Epidermal melanocyte (primary cell): ENCODE data around the gene CDK5.

ENCODE experiments used
- DNase-seq: peaks from one replicate; pipeline ENCODE4 v3.0.0; 2011; ENCODE audit warnings: low spot score; ENCODE audit not compliant: insufficient read length

Gene CDK5

GRCh38 chr7:151087245-151088018 lies 29.7 kb upstream of the CDK5 start:
- no peak for DNase-seq

GRCh38 chr7:151086802-151087244 lies 29.1 kb upstream of the CDK5 start:
- DNase-seq: no peak

GRCh38 chr7:151085691-151086620 lies 28.3 kb upstream of the CDK5 start, which contains the start of gene AGAP3:
Gene AGAP3, plus strand, starts transcription at chr7:151086475. Its CDS starts 267 bp downstream, at chr7:151086742.
- peak; percentile 88 for DNase-seq

GRCh38 chr7:151085329-151085690 lies 27.6 kb upstream of the CDK5 start:
- no peak for DNase-seq

- no peak for DNase-seq
Observed at GRCh38 chr7:151083824-151084160, 26.1 kb upstream of the CDK5 start.

GRCh38 chr7:151083071-151083823 lies 25.6 kb upstream of the CDK5 start, which contains the start of gene TMUB1:
Gene TMUB1, minus strand, starts transcription at chr7:151083493. Its CDS starts 930 bp downstream, at chr7:151082563.
- no peak for DNase-seq

GRCh38 chr7:151082141-151083070 lies 24.7 kb upstream of the CDK5 start:
- DNase-seq: no peak

- no peak for DNase-seq
Observed at GRCh38 chr7:151081170-151082101, 23.7 kb upstream of the CDK5 start.

GRCh38 chr7:151080522-151081169 lies 22.9 kb upstream of the CDK5 start, which contains the start of gene FASTK:
Gene FASTK, minus strand, starts transcription at chr7:151080809. Its CDS starts 43 bp downstream, at chr7:151080766.
- DNase-seq: peak; percentile 96

GRCh38 chr7:151080067-151080521 lies 22.4 kb upstream of the CDK5 start:
- DNase-seq: no peak

- no peak for DNase-seq
Observed at GRCh38 chr7:151079199-151079910, 21.7 kb upstream of the CDK5 start.

GRCh38 chr7:151078233-151079040 lies 20.7 kb upstream of the CDK5 start:
- DNase-seq: no peak

- DNase-seq: no peak
Observed at GRCh38 chr7:151077705-151078232, 20.1 kb upstream of the CDK5 start.

- no peak for DNase-seq
Observed at GRCh38 chr7:151076863-151077704, 19.4 kb upstream of the CDK5 start.

- no peak for DNase-seq
Observed at GRCh38 chr7:151075978-151076426, 18.3 kb upstream of the CDK5 start.

- no peak for DNase-seq
Observed at GRCh38 chr7:151075662-151075971, 17.9 kb upstream of the CDK5 start.
